Spleen (tissue), 7 donors: ENCODE data around the gene SLC25A47.

Experiments
- POLR2AphosphoS5 ChIP-seq, 3 donors: sonication (generic); formaldehyde crosslinking; IDR thresholded peaks; one replicate each; pipeline ENCODE4 v1.5.1; 2017; ENCODE audit warnings: antibody characterized with exemption in 3 of 3
- TF ChIP-seq, protein P1 (sequence below), 11 experiments: fragments of 200-600 bp in 7 of 11; fragments of 450-650 bp in 4 of 11; sonication (generic) in 4 of 11; IDR thresholded peaks in 8 of 11; conservative IDR thresholded peaks in 3 of 11; 1 replicate in 7 of 11; 2 replicates in 4 of 11; pipeline versions ENCODE4 v1.4.0 to v1.8.0; 2016 to 2021; ENCODE audit warnings: antibody characterized with exemption in 11 of 11, inconsistent platforms in 4 of 11, mild to moderate bottlenecking in 1 of 11
- donor health status: DM: no; HTN: no; CAD: no; lungs with moderate emphysema.
- donor health status: DM: no; HTN: no; CAD: no.
- donor health status: DM: no; HTN: no; CAD: no.

DNA sequence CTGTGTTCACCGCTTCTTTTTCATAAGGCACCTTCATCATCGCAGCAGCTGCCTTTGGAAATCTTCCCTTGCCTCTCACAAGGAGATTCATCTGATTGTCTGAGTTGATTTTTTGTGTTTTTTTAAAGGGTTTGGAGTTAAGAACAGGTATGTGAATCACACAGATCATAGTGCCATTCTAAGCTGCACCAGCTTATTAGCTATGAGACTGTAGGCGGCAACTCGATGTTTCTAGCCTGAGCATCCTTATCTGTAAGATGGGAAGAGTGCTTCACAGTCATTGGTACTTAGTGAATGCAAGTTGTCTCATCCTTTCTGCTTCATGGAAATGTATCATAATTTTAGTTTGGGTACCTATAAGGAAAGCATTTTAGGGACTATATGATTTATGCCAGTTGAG, 48.9 kb upstream of the SLC25A47 start:
- no peak for TF ChIP-seq POLR2AphosphoS5 (IDR thresholded peaks at IDR 0.05)
- TF ChIP-seq, protein P1, sequence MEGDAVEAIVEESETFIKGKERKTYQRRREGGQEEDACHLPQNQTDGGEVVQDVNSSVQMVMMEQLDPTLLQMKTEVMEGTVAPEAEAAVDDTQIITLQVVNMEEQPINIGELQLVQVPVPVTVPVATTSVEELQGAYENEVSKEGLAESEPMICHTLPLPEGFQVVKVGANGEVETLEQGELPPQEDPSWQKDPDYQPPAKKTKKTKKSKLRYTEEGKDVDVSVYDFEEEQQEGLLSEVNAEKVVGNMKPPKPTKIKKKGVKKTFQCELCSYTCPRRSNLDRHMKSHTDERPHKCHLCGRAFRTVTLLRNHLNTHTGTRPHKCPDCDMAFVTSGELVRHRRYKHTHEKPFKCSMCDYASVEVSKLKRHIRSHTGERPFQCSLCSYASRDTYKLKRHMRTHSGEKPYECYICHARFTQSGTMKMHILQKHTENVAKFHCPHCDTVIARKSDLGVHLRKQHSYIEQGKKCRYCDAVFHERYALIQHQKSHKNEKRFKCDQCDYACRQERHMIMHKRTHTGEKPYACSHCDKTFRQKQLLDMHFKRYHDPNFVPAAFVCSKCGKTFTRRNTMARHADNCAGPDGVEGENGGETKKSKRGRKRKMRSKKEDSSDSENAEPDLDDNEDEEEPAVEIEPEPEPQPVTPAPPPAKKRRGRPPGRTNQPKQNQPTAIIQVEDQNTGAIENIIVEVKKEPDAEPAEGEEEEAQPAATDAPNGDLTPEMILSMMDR (IDR thresholded peaks at IDR 0.05 in 8 of 11, conservative IDR thresholded peaks at IDR 0.05 in 3 of 11) = no peak
